Hematopoietic multipotent progenitor cell treated with erythropoietin and hydrocortisone succinate and interleukin-3 and kit ligand, for 6 days (in vitro differentiated cells): Measurements from ENCODE around the gene RNF114.
"Not testable (repeated sequence)": the region's sequence is repeated elsewhere in the genome, so short reads cannot be mapped to it uniquely, and the experiment has no call there.

Source experiments
- DNase-seq: peaks from one replicate; pipeline ENCODE4 v3.0.0-alpha.2; 2015

RNF114 gene, protein sequence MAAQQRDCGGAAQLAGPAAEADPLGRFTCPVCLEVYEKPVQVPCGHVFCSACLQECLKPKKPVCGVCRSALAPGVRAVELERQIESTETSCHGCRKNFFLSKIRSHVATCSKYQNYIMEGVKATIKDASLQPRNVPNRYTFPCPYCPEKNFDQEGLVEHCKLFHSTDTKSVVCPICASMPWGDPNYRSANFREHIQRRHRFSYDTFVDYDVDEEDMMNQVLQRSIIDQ

GRCh38 chr20:49936153-49937026 is at the start of gene RNF114:
Gene RNF114 (plus strand): TSS chr20:49936397. CDS start chr20:49936413, 16 bp downstream.
- DNase-seq = peak; percentile 97

- no peak for DNase-seq
These were observed 49.5 kb upstream of the RNF114 start for GRCh38 chr20:49886571-49887213.

GRCh38 chr20:49887251-49888211 is 48.7 kb upstream of the RNF114 start:
- no peak for DNase-seq

GRCh38 chr20:49888212-49889000 is 47.8 kb upstream of the RNF114 start:
- peak; percentile 74 for DNase-seq

- DNase-seq = no peak
These were observed 46.9 kb upstream of the RNF114 start for GRCh38 chr20:49889001-49889934.

DNA sequence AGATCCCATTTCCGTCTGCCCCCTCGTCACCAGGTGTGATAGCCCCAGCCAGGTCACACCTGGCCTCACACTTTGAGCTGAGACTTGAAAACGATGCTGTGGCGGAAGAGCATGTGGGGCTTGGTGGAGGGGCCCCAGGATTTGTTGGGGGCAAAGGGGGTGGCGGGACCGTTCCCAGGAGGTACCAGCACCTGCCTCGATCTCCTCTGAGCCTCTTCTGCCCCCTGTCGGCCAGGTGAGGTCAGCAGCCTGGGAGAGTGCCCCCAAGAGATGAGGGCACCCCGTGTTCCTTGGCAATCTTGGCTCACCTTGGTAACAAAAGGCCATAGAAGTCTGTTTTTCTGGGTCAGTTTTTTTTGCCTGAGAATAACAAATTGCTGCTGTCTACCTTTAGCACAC is 46.3 kb upstream of the RNF114 start:
- DNase-seq = no peak

- no peak for DNase-seq
These were observed 45.5 kb upstream of the RNF114 start for GRCh38 chr20:49890471-49891361.

DNA sequence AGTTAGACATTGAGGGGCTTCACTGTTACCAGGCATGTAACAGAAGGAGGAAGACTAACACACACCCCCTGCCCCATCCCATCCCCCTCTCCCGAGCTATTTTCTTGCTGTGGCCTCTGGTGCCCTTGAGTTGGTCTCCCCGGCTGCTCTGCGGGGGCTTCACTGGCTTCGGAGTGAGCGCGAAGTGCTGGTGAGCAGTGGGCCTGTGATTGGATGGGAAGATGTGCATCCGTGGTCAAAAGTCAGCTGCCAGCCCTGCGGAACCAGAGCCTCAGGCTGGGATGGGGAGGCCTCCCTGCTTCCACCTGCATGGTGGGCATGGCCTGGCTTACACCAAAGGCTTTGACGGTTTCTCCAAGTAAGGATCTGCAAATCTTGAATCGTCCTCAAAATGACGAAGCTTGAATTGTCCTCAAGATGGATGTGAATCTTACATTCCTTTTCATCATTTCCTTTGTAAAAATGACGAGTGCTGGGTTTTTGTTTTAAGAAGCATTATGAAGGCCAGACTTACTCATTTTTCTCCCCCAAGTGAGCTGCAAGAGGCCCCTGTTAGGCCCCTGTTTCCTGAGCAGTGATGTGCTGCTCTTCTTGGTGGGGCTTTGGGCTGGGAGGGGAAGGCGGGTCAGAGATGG is 44.6 kb upstream of the RNF114 start:
- DNase-seq = no peak

GRCh38 chr20:49892260-49892659 is 43.9 kb upstream of the RNF114 start:
- DNase-seq = no peak

DNA sequence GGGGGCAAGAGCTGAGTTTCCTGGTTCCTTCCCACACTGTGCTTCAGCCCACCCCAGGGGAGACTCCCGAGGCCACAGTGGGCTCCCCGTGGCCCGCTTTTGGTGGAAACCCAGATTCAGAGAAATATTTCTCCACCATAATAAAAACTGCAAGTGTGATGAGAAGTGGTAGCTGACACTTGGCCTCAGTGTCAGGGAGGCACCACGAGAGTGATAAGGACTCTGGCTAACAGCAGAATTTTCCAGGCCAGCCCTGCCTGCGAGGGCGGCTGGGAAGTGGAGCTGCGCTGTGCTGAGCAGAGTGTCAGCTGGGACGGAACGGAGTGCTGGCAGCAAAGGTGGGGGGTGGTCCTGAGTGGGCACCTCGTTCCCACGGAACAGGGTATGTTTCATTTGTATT is 43.4 kb upstream of the RNF114 start:
- peak; percentile 31 for DNase-seq

GRCh38 chr20:49893242-49894072 is 42.7 kb upstream of the RNF114 start:
- no peak for DNase-seq

GRCh38 chr20:49894073-49894470 is 42.1 kb upstream of the RNF114 start:
- DNase-seq = no peak

- not testable (repeated sequence) for DNase-seq
These were observed 40.6 kb upstream of the RNF114 start for GRCh38 chr20:49895474-49896093.

GRCh38 chr20:49896204-49896603 is 40.0 kb upstream of the RNF114 start:
- peak; percentile 68 for DNase-seq

GRCh38 chr20:49899541-49900383 is 36.4 kb upstream of the RNF114 start:
- no peak for DNase-seq

DNA sequence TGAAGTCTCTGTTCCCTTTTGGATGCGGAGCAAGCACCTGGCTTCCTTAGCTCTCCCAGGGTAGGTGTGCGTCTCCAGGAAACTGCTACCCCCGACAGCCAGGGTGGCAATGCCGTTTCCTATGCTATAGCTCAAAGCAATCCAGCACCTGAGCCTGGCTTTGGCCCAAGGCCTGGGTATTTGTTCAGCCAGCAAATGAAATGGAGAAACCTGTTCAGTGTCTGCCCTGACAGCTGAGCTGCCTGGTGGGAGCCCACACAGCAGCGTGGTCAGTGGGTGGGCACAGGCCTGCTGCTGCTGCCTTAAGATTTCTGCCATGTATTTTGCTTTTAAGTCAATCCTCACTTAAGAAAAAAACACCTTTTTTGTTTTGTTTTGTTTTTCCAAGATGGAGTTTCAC is 34.6 kb upstream of the RNF114 start:
- DNase-seq = no peak
